KMS-11 (cell line): Measurements from ENCODE around the gene ABHD12B.

Source experiments
- H2AFZ ChIP-seq: fragments of 200-600 bp; sonication (generic); 2 replicates; pipeline ENCODE4 v1.6.1; 2016; ENCODE audit warnings: antibody characterized with exemption, mixed run types, low read depth
- H3K27ac ChIP-seq: fragments of 200-600 bp; sonication (generic); 2 replicates; pipeline ENCODE4 v1.6.1; 2016; ENCODE audit warnings: mild to moderate bottlenecking, mixed run types
- H3K27me3 ChIP-seq: fragments of 200-600 bp; sonication (generic); 2 replicates; pipeline ENCODE4 v1.6.1; 2017; ENCODE audit warnings: mild to moderate bottlenecking, low read depth, mixed run types, moderate library complexity; ENCODE audit not compliant: insufficient read depth
- H3K36me3 ChIP-seq: fragments of 200-600 bp; sonication (generic); 2 replicates; pipeline ENCODE4 v1.6.1; 2017; ENCODE audit warnings: mild to moderate bottlenecking, mixed run types; ENCODE audit not compliant: insufficient read depth
- H3K4me1 ChIP-seq: fragments of 200-600 bp; sonication (generic); 2 replicates; pipeline ENCODE4 v1.6.1; 2016; ENCODE audit warnings: mild to moderate bottlenecking, low read depth, mixed run types; ENCODE audit not compliant: poor library complexity, severe bottlenecking
- H3K4me2 ChIP-seq: fragments of 200-600 bp; sonication (generic); 2 replicates; pipeline ENCODE4 v1.7.0; 2016; ENCODE audit warnings: mild to moderate bottlenecking, mixed run types
- H3K4me3 ChIP-seq: fragments of 200-600 bp; sonication (generic); IDR thresholded peaks from 2 replicates; pipeline ENCODE4 v1.6.1; 2017; ENCODE audit warnings: low read depth, low read length, mixed read lengths; ENCODE audit not compliant: insufficient read depth
- H3K79me2 ChIP-seq: fragments of 200-600 bp; sonication (generic); 2 replicates; pipeline ENCODE4 v1.6.1; 2016; ENCODE audit warnings: low read depth, mixed run types; ENCODE audit not compliant: insufficient read depth
- H3K9ac ChIP-seq: fragments of 200-600 bp; sonication (generic); 2 replicates; pipeline ENCODE4 v1.6.1; 2016; ENCODE audit warnings: mild to moderate bottlenecking, mixed run types
- H4K20me1 ChIP-seq: fragments of 200-600 bp; sonication (generic); 2 replicates; pipeline ENCODE4 v1.6.1; 2016; ENCODE audit warnings: mild to moderate bottlenecking, mixed run types; ENCODE audit not compliant: insufficient read depth
- TF ChIP-seq, protein P1 (sequence below): fragments of 200-600 bp; sonication (generic); conservative IDR thresholded peaks from 2 replicates; pipeline ENCODE4 v1.6.1; 2017; ENCODE audit warnings: low read depth, mild to moderate bottlenecking, antibody characterized with exemption, low read length, moderate library complexity, mixed read lengths

ABHD12B gene

DNA sequence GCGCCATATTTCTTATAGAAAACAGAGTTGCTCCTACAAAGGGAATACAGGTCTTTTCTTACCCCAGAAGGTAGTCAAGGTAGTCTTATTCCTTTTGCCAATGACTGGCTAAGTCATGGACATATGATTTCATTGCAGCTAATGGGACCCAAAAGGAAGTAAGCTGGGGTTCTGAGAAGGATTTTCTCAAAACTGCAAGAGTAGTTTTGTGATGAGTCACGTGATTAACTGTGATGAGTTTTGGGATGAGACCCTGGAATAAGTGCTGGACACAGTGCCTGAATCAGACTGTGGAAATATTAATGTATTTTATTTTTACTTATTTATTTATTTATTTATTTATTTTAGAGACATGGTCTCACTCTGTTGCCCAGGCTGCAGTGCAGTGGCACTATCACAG is 27.5 kb upstream of the ABHD12B start:
- Histone ChIP-seq H3K79me2 (no peaks in the 10 kb centered on the region), H3K4me1 (no peaks in the 10 kb centered on the region), H3K4me3 (no peak overlapping the region), H4K20me1 (no peaks in the 10 kb centered on the region), H3K27ac (no peak overlapping the region), H3K36me3 (no peaks in the 10 kb centered on the region), H3K27me3 (no peaks in the 10 kb centered on the region), H2AFZ (no peak overlapping the region), H3K9ac (no peak overlapping the region), H3K4me2 (no peak overlapping the region)
- TF ChIP-seq, protein P1, sequence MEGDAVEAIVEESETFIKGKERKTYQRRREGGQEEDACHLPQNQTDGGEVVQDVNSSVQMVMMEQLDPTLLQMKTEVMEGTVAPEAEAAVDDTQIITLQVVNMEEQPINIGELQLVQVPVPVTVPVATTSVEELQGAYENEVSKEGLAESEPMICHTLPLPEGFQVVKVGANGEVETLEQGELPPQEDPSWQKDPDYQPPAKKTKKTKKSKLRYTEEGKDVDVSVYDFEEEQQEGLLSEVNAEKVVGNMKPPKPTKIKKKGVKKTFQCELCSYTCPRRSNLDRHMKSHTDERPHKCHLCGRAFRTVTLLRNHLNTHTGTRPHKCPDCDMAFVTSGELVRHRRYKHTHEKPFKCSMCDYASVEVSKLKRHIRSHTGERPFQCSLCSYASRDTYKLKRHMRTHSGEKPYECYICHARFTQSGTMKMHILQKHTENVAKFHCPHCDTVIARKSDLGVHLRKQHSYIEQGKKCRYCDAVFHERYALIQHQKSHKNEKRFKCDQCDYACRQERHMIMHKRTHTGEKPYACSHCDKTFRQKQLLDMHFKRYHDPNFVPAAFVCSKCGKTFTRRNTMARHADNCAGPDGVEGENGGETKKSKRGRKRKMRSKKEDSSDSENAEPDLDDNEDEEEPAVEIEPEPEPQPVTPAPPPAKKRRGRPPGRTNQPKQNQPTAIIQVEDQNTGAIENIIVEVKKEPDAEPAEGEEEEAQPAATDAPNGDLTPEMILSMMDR, result no peak

DNA sequence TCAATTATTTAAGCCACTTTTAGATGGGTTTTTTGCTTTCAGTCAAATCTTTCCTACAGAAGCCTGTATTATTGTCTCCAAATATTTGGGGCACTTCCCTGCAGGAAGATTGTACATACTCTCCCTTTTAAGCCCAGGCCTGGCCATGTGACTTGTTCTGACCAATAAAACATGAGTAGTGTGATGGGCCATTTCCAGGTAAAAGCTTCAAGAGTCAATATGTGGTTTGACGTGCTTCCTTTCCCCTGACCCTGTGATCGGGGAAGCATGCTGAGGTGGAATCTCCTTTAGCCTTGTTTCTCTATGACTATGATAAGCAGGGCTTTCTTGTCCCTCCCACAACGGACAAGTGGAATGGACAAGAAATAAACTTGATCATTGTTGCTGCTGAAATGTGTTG is 26.7 kb upstream of the ABHD12B start:
- no peak overlapping the region for H3K4me2 ChIP-seq
- TF ChIP-seq, protein P1, result no peak
- no peaks in the 10 kb centered on the region for H3K27me3 ChIP-seq
- no peak overlapping the region for H3K9ac ChIP-seq
- H3K4me1 ChIP-seq, result no peaks in the 10 kb centered on the region
- H3K4me3 ChIP-seq, result no peak overlapping the region
- no peaks in the 10 kb centered on the region for H3K36me3 ChIP-seq
- no peaks in the 10 kb centered on the region for H3K79me2 ChIP-seq
- H2AFZ ChIP-seq, result no peak overlapping the region
- H4K20me1 ChIP-seq, result no peaks in the 10 kb centered on the region
- no peak overlapping the region for H3K27ac ChIP-seq

DNA sequence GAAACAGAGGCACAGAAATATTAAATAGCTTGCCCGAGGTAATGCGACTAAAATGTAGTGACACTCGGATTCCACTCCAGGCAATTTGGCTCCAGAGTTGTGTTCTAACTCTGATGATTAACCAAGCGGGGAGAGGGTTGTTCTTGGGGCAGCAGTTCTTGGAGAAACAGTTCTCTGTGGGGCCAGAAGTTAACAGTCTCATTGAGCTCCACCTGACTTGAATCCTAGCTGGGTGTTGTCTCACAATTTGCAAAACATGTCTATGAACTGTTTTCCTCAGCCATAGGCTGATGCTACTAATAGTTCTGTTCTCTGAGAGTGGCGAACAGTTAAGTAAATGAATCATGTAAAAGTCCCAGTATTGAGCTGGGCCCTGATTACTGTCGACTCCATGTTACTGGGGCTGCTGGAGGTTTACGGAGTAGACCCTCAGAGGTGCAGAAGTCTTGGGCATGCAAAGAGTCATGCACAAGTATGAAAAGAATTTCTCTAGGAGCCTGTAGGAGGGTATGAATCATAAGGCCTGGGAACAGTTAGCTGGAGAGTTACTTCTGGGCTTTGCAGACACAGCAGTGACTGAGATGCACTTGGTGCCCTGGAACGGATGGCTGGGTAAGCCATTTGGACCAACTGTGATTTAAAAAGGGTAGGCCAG is 25.5 kb upstream of the ABHD12B start:
- Histone ChIP-seq H4K20me1 (no peaks in the 10 kb centered on the region), H2AFZ (no peak overlapping the region), H3K4me2 (no peak overlapping the region), H3K4me3 (no peak overlapping the region), H3K9ac (no peak overlapping the region), H3K27ac (no peak overlapping the region), H3K79me2 (no peaks in the 10 kb centered on the region), H3K27me3 (no peaks in the 10 kb centered on the region), H3K4me1 (no peaks in the 10 kb centered on the region), H3K36me3 (no peaks in the 10 kb centered on the region)
- TF ChIP-seq, protein P1, result no peak

DNA sequence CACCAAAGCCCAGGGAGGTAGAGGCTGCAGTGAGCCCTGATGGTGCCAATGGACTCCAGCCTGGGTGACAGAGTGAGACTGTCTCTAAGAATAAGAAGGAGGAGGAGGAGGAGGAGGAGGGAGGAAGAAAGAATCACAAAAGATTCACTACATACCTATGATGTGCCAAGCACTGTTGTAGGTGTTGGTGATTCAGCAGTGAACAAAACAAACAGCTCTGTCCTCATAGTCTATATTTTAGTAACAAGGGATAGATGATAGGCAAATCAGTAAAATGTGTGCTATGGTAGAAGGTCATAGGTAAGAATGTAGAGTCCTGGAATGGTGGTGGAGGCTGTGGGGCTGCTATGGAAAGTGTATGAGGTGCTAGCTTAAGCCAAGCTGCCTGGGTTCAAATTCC is 18.0 kb upstream of the ABHD12B start:
- H2AFZ ChIP-seq, result no peak overlapping the region
- H3K27ac ChIP-seq, result no peak overlapping the region
- H3K4me1 ChIP-seq, result no peaks in the 10 kb centered on the region
- no peaks in the 10 kb centered on the region for H4K20me1 ChIP-seq
- H3K36me3 ChIP-seq, result no peaks in the 10 kb centered on the region
- no peaks in the 10 kb centered on the region for H3K79me2 ChIP-seq
- TF ChIP-seq, protein P1, result no peak
- H3K4me2 ChIP-seq, result no peak overlapping the region
- H3K27me3 ChIP-seq, result no peaks in the 10 kb centered on the region
- H3K9ac ChIP-seq, result no peak overlapping the region
- H3K4me3 ChIP-seq, result no peak overlapping the region
